ENCODE measurements around the gene EZR.

- TF ChIP-seq EZH2 (IDR thresholded peaks at IDR 0.05; ENCODE audit: low read length), result no peak
- TF ChIP-seq CTCF (optimal IDR thresholded peaks at IDR 0.05 in 1 of 3, IDR thresholded peaks at IDR 0.05 in 1 of 3, conservative IDR thresholded peaks at IDR 0.05 in 1 of 3; ENCODE audit: extremely low read depth in 1 of 3, insufficient read depth in 2 of 3, low read length in 3 of 3), result no peak
Observed at GRCh38 chr6:158765499-158766068, 53.6 kb downstream of the EZR start.
